ENCODE measurements around the gene ROR2.

Gene ROR2

GRCh38 chr9:91856419-91856818 is 93.6 kb downstream of the ROR2 start:
- no peak overlapping the region for H3K27ac ChIP-seq (ENCODE audit: low read length)

GRCh38 chr9:91855196-91855595 is 94.8 kb downstream of the ROR2 start:
- peaks cover 5% of the 10 kb centered on the region for H3K4me1 ChIP-seq (ENCODE audit: control insufficient read depth, insufficient read depth, low read length)
- H3K27me3 ChIP-seq (ENCODE audit: control insufficient read depth, insufficient read depth, low read length) = no peaks in the 10 kb centered on the region
- no peak for DNase-seq (ENCODE audit: low read depth, low spot score)
- H3K27ac ChIP-seq (ENCODE audit: low read length) = no peak overlapping the region
- WGBS (ENCODE audit: insufficient coverage, insufficient read length) = no CpG with 5 or more reads among the region's 10 CpGs
- H3K9me3 ChIP-seq (ENCODE audit: control insufficient read depth, insufficient read depth, low read length) = no peaks in the 10 kb centered on the region
- H3K4me3 ChIP-seq (ENCODE audit: low read length) = no peak overlapping the region
- H3K36me3 ChIP-seq (ENCODE audit: control insufficient read depth, insufficient read depth, low read length) = 0 out of 2 replicates have a peak, but pooled peaks cover 2% of the 10 kb centered on the region

More at GRCh38 chr9:91856419-91856818, 93.6 kb downstream of the ROR2 start:
- WGBS (ENCODE audit: insufficient coverage, insufficient read length) = no CpG with 5 or more reads among the region's 5 CpGs
- peaks cover 5% of the 10 kb centered on the region for H3K4me1 ChIP-seq (ENCODE audit: control insufficient read depth, insufficient read depth, low read length)
- DNase-seq (ENCODE audit: low read depth, low spot score) = no peak
- no peak overlapping the region for H3K4me3 ChIP-seq (ENCODE audit: low read length)
- H3K36me3 ChIP-seq (ENCODE audit: control insufficient read depth, insufficient read depth, low read length) = 0 out of 2 replicates have a peak, but pooled peaks cover 2% of the 10 kb centered on the region
- no peaks in the 10 kb centered on the region for H3K27me3 ChIP-seq (ENCODE audit: control insufficient read depth, insufficient read depth, low read length)
- no peaks in the 10 kb centered on the region for H3K9me3 ChIP-seq (ENCODE audit: control insufficient read depth, insufficient read depth, low read length)

- Histone ChIP-seq H3K27me3 (ENCODE audit: control insufficient read depth, insufficient read depth, low read length) (no peaks in the 10 kb centered on the region), H3K4me3 (ENCODE audit: low read length) (no peak overlapping the region), H3K36me3 (ENCODE audit: control insufficient read depth, insufficient read depth, low read length) (0 out of 2 replicates have a peak, but pooled peaks cover 2% of the 10 kb centered on the region), H3K27ac (ENCODE audit: low read length) (no peak overlapping the region), H3K4me1 (ENCODE audit: control insufficient read depth, insufficient read depth, low read length) (peaks cover 1% of the 10 kb centered on the region; the same call in 1 of the 2 replicates), H3K9me3 (ENCODE audit: control insufficient read depth, insufficient read depth, low read length) (no peaks in the 10 kb centered on the region)
- DNase-seq (ENCODE audit: low read depth, low spot score) = no peak
- no CpG with 5 or more reads among the region's 18 CpGs for WGBS (ENCODE audit: insufficient coverage, insufficient read length)
Measured at GRCh38 chr9:91852801-91853347, 97.2 kb downstream of the ROR2 start.

DNA sequence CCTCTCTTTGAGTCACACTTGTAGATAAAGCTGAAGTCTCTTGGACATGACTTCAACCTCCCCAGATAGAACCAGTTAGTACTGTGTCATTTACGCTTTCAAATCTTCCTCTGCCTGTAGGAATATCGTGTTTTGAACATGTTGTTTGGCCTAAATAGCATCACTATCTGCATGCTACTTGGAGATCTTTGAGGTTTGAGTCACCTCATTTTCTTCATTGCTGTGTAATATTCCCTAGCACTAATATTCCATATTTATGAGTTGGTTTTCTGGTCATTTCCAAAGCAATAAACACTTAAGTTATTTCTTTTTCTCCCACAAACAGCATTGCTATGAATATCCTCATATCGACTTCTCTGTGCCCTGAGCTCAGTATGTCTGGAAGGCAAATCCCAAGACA is 100.3 kb downstream of the ROR2 start:
- no peak overlapping the region for H3K4me3 ChIP-seq (ENCODE audit: low read length)
- no peak for DNase-seq (ENCODE audit: low read depth, low spot score)
- no peaks in the 10 kb centered on the region for H3K36me3 ChIP-seq (ENCODE audit: control insufficient read depth, insufficient read depth, low read length)
- no peak overlapping the region for H3K27ac ChIP-seq (ENCODE audit: low read length)
- H3K4me1 ChIP-seq (ENCODE audit: control insufficient read depth, insufficient read depth, low read length) = no peaks in the 10 kb centered on the region
- H3K27me3 ChIP-seq (ENCODE audit: control insufficient read depth, insufficient read depth, low read length) = no peaks in the 10 kb centered on the region
- no CpG with 5 or more reads among the region's 3 CpGs for WGBS (ENCODE audit: insufficient coverage, insufficient read length)
- H3K9me3 ChIP-seq (ENCODE audit: control insufficient read depth, insufficient read depth, low read length) = no peaks in the 10 kb centered on the region

GRCh38 chr9:91848146-91848545 is 101.9 kb downstream of the ROR2 start:
- Histone ChIP-seq H3K4me3 (ENCODE audit: low read length) (no peak overlapping the region), H3K9me3 (ENCODE audit: control insufficient read depth, insufficient read depth, low read length) (no peaks in the 10 kb centered on the region), H3K36me3 (ENCODE audit: control insufficient read depth, insufficient read depth, low read length) (no peaks in the 10 kb centered on the region), H3K27me3 (ENCODE audit: control insufficient read depth, insufficient read depth, low read length) (no peaks in the 10 kb centered on the region), H3K27ac (ENCODE audit: low read length) (no peak overlapping the region), H3K4me1 (ENCODE audit: control insufficient read depth, insufficient read depth, low read length) (peaks cover 4% of the 10 kb centered on the region; the same call in 1 of the 2 replicates)
- WGBS (ENCODE audit: insufficient coverage, insufficient read length) = no CpG with 5 or more reads among the region's 6 CpGs
- DNase-seq (ENCODE audit: low read depth, low spot score) = no peak

GRCh38 chr9:91847581-91848091 is 102.4 kb downstream of the ROR2 start:
- WGBS (ENCODE audit: insufficient coverage, insufficient read length) = no CpG with 5 or more reads among the region's 13 CpGs
- no peak for DNase-seq (ENCODE audit: low read depth, low spot score)

GRCh38 chr9:91845879-91846278 is 104.1 kb downstream of the ROR2 start:
- whole genome bisulfite sequencing (ENCODE audit: insufficient coverage, insufficient read length) = no CpG with 5 or more reads among the region's 6 CpGs
- no peak overlapping the region for H3K4me3 ChIP-seq (ENCODE audit: low read length)
- H3K27ac ChIP-seq (ENCODE audit: low read length) = no peak overlapping the region
- no peaks in the 10 kb centered on the region for H3K36me3 ChIP-seq (ENCODE audit: control insufficient read depth, insufficient read depth, low read length)
- DNase-seq (ENCODE audit: low read depth, low spot score) = no peak
- no peaks in the 10 kb centered on the region for H3K27me3 ChIP-seq (ENCODE audit: control insufficient read depth, insufficient read depth, low read length)
- peaks cover 4% of the 10 kb centered on the region; the same call in 1 of the 2 replicates for H3K4me1 ChIP-seq (ENCODE audit: control insufficient read depth, insufficient read depth, low read length)
- no peaks in the 10 kb centered on the region for H3K9me3 ChIP-seq (ENCODE audit: control insufficient read depth, insufficient read depth, low read length)

More at GRCh38 chr9:91847581-91848091, 102.4 kb downstream of the ROR2 start:
- H3K36me3 ChIP-seq (ENCODE audit: control insufficient read depth, insufficient read depth, low read length) = no peaks in the 10 kb centered on the region
- no peak overlapping the region for H3K4me3 ChIP-seq (ENCODE audit: low read length)
- H3K9me3 ChIP-seq (ENCODE audit: control insufficient read depth, insufficient read depth, low read length) = no peaks in the 10 kb centered on the region
- H3K27me3 ChIP-seq (ENCODE audit: control insufficient read depth, insufficient read depth, low read length) = no peaks in the 10 kb centered on the region
- H3K27ac ChIP-seq (ENCODE audit: low read length) = no peak overlapping the region
- peaks cover 4% of the 10 kb centered on the region; the same call in 1 of the 2 replicates for H3K4me1 ChIP-seq (ENCODE audit: control insufficient read depth, insufficient read depth, low read length)

- H3K36me3 ChIP-seq (ENCODE audit: control insufficient read depth, insufficient read depth, low read length) = no peaks in the 10 kb centered on the region
- no peak overlapping the region for H3K4me3 ChIP-seq (ENCODE audit: low read length)
- no peaks in the 10 kb centered on the region for H3K9me3 ChIP-seq (ENCODE audit: control insufficient read depth, insufficient read depth, low read length)
- no peaks in the 10 kb centered on the region for H3K27me3 ChIP-seq (ENCODE audit: control insufficient read depth, insufficient read depth, low read length)
- no peak overlapping the region for H3K27ac ChIP-seq (ENCODE audit: low read length)
- no CpG with 5 or more reads among the region's 12 CpGs for WGBS (ENCODE audit: insufficient coverage, insufficient read length)
- peaks cover 4% of the 10 kb centered on the region; the same call in 1 of the 2 replicates for H3K4me1 ChIP-seq (ENCODE audit: control insufficient read depth, insufficient read depth, low read length)
- no peak for DNase-seq (ENCODE audit: low read depth, low spot score)
Measured at GRCh38 chr9:91844701-91845291, 105.2 kb downstream of the ROR2 start.

DNA sequence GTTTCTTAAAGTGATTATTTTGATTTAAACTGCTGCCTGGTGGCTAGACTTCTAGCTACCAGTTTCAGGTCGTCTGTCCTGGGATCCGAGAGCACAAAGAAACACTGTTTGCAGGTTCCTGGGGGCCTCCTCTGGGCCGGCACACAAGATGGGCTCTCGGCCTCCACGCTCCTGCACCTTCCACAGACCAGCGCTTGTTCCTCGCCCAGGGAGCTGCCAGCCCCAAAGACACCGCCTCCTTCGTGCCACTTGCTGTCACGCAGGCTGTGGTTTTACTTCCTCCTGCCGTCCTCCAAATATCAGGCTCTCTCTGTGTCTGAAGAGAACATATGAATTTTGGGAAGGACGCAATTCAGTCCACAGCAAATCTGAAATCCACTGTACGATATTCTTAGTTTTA is 105.8 kb downstream of the ROR2 start:
- H3K4me3 ChIP-seq (ENCODE audit: low read length) = no peak overlapping the region
- H3K27ac ChIP-seq (ENCODE audit: low read length) = no peak overlapping the region
- no peaks in the 10 kb centered on the region for H3K36me3 ChIP-seq (ENCODE audit: control insufficient read depth, insufficient read depth, low read length)
- DNase-seq (ENCODE audit: low read depth, low spot score) = no peak
- no peaks in the 10 kb centered on the region for H3K27me3 ChIP-seq (ENCODE audit: control insufficient read depth, insufficient read depth, low read length)
- no peaks in the 10 kb centered on the region for H3K9me3 ChIP-seq (ENCODE audit: control insufficient read depth, insufficient read depth, low read length)
- no CpG with 5 or more reads among the region's 13 CpGs for WGBS (ENCODE audit: insufficient coverage, insufficient read length)
- H3K4me1 ChIP-seq (ENCODE audit: control insufficient read depth, insufficient read depth, low read length) = peaks cover 4% of the 10 kb centered on the region; the same call in 1 of the 2 replicates

GRCh38 chr9:91843623-91844148 is 106.3 kb downstream of the ROR2 start:
- H3K9me3 ChIP-seq (ENCODE audit: control insufficient read depth, insufficient read depth, low read length) = no peaks in the 10 kb centered on the region
- H3K27me3 ChIP-seq (ENCODE audit: control insufficient read depth, insufficient read depth, low read length) = no peaks in the 10 kb centered on the region
- WGBS (ENCODE audit: insufficient coverage, insufficient read length) = no CpG with 5 or more reads among the region's 15 CpGs
- no peak for DNase-seq (ENCODE audit: low read depth, low spot score)
- peaks cover 4% of the 10 kb centered on the region; the same call in 1 of the 2 replicates for H3K4me1 ChIP-seq (ENCODE audit: control insufficient read depth, insufficient read depth, low read length)
- H3K36me3 ChIP-seq (ENCODE audit: control insufficient read depth, insufficient read depth, low read length) = no peaks in the 10 kb centered on the region
- no peak overlapping the region for H3K27ac ChIP-seq (ENCODE audit: low read length)
- H3K4me3 ChIP-seq (ENCODE audit: low read length) = no peak overlapping the region

All from iPS DF 6.9 (cell line).